Right lobe of liver (tissue), 6 donors: ENCODE data around the gene C10orf90. TPM values are rescaled to one million over a fixed set of nuclear protein-coding genes. Genes with fewer than 3 reads are reported as not detected.

ENCODE experiments used
- ATAC-seq, 4 donors: fragments of 200-7000 bp; cut with Tn5 transposase; one replicate each; pipeline ENCODE4 v1.9.1; 2020; ENCODE audit warnings: mild to moderate bottlenecking in 4 of 4, moderate library complexity in 4 of 4
- DNase-seq, 3 donors: peaks; one replicate each; pipeline ENCODE4 v3.0.0-alpha.2; 2020
- H3K27ac ChIP-seq, 3 donors: fragments of 200-600 bp; one replicate each; pipeline ENCODE4 v1.8.0; 2022
- H3K27me3 ChIP-seq, 2 donors: fragments of 200-600 bp; one replicate each; pipeline ENCODE4 v1.8.0; 2022
- H3K36me3 ChIP-seq, 4 donors: fragments of 200-600 bp; sonication (generic) in 1 of 4; one replicate each; pipeline versions ENCODE4 v1.5.1 to v1.8.0; 2017 to 2022; ENCODE audit warnings: control low read depth in 1 of 4
- H3K4me1 ChIP-seq, 4 donors: fragments of 200-600 bp; sonication (generic) in 1 of 4; one replicate each; pipeline versions ENCODE4 v1.5.1 to v1.8.0; 2017 to 2022; ENCODE audit warnings: control low read depth in 1 of 4
- H3K4me3 ChIP-seq, 3 donors: fragments of 200-600 bp; one replicate each; pipeline ENCODE4 v1.8.0; 2022
- H3K9me3 ChIP-seq, 4 donors: fragments of 200-600 bp; sonication (generic) in 1 of 4; one replicate each; pipeline versions ENCODE4 v1.5.1 to v1.8.0; 2017 to 2022; ENCODE audit warnings: control low read depth in 1 of 4
- CTCF ChIP-seq, 4 donors: fragments of 200-600 bp in 3 of 4; fragments of 450-650 bp in 1 of 4; IDR thresholded peaks; one replicate each; pipeline versions ENCODE4 v1.5.1 to v1.8.0; 2016 to 2022; ENCODE audit warnings: antibody characterized with exemption in 4 of 4, mild to moderate bottlenecking in 2 of 4
- POLR2A ChIP-seq: fragments of 450-650 bp; IDR thresholded peaks from one replicate; pipeline ENCODE4 v1.6.1; 2017; ENCODE audit warnings: antibody characterized with exemption, mild to moderate bottlenecking
- WGBS: methylation state at CpG from one replicate; pipeline ENCODE4 v1.1.6; 2018; ENCODE audit warnings: low coverage, low lambda C conversion rate; ENCODE audit not compliant: insufficient coverage; ENCODE audit errors: missing lambda C conversion rate; 5-methylcytosine and 5-hydroxymethylcytosine counted together
- intact Hi-C, 2 donors: fragments of 100-400 bp; cut with DNase I; formaldehyde crosslinking; loops; one replicate each; pipeline versions ENCODE4 v1.11.2 to v1.14.1; 2022
- total RNA-seq, 6 experiments: library from RNA; depleted of rRNA in 2 of 6; stranded (reverse); fragments of >200 nt in 2 of 6; fragmentation: NEBNext Ultra II Directional in 3 of 6; extraction: Animal tissue kit (Norgen Biotek cat#: 25700) in 3 of 6; gene quantifications; one replicate each; pipeline versions ENCODE4 v1.1.0 to v1.2.4, GENCODE V29; 2016 to 2023
- donor health status: DM: no; HTN: yes; CAD: no.
- donor health status: DM: no; HTN: no; CAD: no.
- donor health status: DM: no; HTN: no; CAD: no.
- donor health status: DM: no; HTN: yes; CAD: no.
- donor health status: DM: no; HTN: yes; CAD: no.

Gene C10orf90
- total RNA-seq, 6 experiments from 2014 or later: 0.22 to 0.43 TPM; not detected in 4

- TF ChIP-seq CTCF (IDR thresholded peaks at IDR 0.05) (no peak), POLR2A (no peak)
- Histone ChIP-seq H3K9me3 (no peaks in the 10 kb centered on the region), H3K4me3 (no peak overlapping the region), H3K27me3 (no peaks in the 10 kb centered on the region), H3K4me1 (no peaks in the 10 kb centered on the region), H3K36me3 (no peaks in the 10 kb centered on the region), H3K27ac (no peak overlapping the region)
- DNase-seq (no peak), ATAC-seq (no peak)
- intact Hi-C loops: no loop called here
- WGBS: 67% methylated on average over 2 of the region's 2 CpGs
Measured at GRCh38 chr10:126452245-126452644, 218.2 kb downstream of the C10orf90 start.

GRCh38 chr10:126448091-126448490 lies 222.4 kb downstream of the C10orf90 start:
- WGBS: 72% methylated on average over 3 of the region's 5 CpGs
- Histone ChIP-seq H3K36me3 (no peaks in the 10 kb centered on the region), H3K4me1 (no peaks in the 10 kb centered on the region), H3K27ac (no peak overlapping the region), H3K4me3 (no peak overlapping the region), H3K9me3 (no peaks in the 10 kb centered on the region), H3K27me3 (peaks cover 0 to 3% of the 10 kb centered on the region in 2 donors)
- ATAC-seq (no peak), DNase-seq (no peak)
- intact Hi-C loops: no loop called here
- TF ChIP-seq CTCF (IDR thresholded peaks at IDR 0.05) (no peak), POLR2A (no peak)

GRCh38 chr10:126439942-126440341 lies 230.6 kb downstream of the C10orf90 start:
- Histone ChIP-seq H3K27ac (no peak overlapping the region), H3K4me1 (no peaks in the 10 kb centered on the region), H3K27me3 (peaks cover 0 to 3% of the 10 kb centered on the region in 2 donors), H3K36me3 (no peaks in the 10 kb centered on the region), H3K9me3 (no peaks in the 10 kb centered on the region), H3K4me3 (no peak overlapping the region)
- no peak for TF ChIP-seq CTCF (IDR thresholded peaks at IDR 0.05)
- TF ChIP-seq POLR2A: no peak
- ATAC-seq: no peak
- intact Hi-C loops: no loop called here
- no peak for DNase-seq
- whole genome bisulfite sequencing: no CpG with 5 or more reads among the region's 3 CpGs

GRCh38 chr10:126438407-126438783 lies 232.1 kb downstream of the C10orf90 start:
- TF ChIP-seq CTCF (IDR thresholded peaks at IDR 0.05) (no peak), POLR2A (no peak)
- no peak for ATAC-seq
- Histone ChIP-seq H3K4me3 (no peak overlapping the region), H3K27me3 (no peaks in the 10 kb centered on the region), H3K9me3 (no peaks in the 10 kb centered on the region), H3K4me1 (no peaks in the 10 kb centered on the region), H3K36me3 (no peaks in the 10 kb centered on the region), H3K27ac (no peak overlapping the region)
- 34% methylated on average over 2 of the region's 2 CpGs for WGBS
- intact Hi-C loops: no loop called here
- no peak for DNase-seq
